NB4 (cell line): Measurements from ENCODE around the gene ZCCHC14.
A peak's percentile ranks its signal among the peaks of the same experiment; 100 is the strongest.

ENCODE experiments used
- DNase-seq: peaks from one replicate; pipeline ENCODE4 v3.0.0; 2010; ENCODE audit warnings: low read depth
- H3K4me3 ChIP-seq: one replicate; pipeline ENCODE4 v1.5.1; 2011; ENCODE audit warnings: mild to moderate bottlenecking, low read depth, low read length, moderate library complexity
- MYC ChIP-seq: IDR thresholded peaks from 2 replicates; pipeline ENCODE4 v1.6.1; 2011; ENCODE audit warnings: low read depth, low read length
- POLR2A ChIP-seq: IDR thresholded peaks from 2 replicates; pipeline ENCODE4 v1.6.1; 2011; ENCODE audit warnings: mild to moderate bottlenecking; ENCODE audit not compliant: insufficient read length; ENCODE audit errors: extremely low read depth
- TF ChIP-seq, protein P1 (sequence below): IDR thresholded peaks from 2 replicates; pipeline ENCODE4 v1.6.1; 2011; ENCODE audit warnings: low read depth, low read length
- TF ChIP-seq, protein P2 (sequence below): IDR thresholded peaks from one replicate; pipeline ENCODE4 v1.5.1; 2012; ENCODE audit warnings: low read depth, low read length

The ZCCHC14 gene

DNA sequence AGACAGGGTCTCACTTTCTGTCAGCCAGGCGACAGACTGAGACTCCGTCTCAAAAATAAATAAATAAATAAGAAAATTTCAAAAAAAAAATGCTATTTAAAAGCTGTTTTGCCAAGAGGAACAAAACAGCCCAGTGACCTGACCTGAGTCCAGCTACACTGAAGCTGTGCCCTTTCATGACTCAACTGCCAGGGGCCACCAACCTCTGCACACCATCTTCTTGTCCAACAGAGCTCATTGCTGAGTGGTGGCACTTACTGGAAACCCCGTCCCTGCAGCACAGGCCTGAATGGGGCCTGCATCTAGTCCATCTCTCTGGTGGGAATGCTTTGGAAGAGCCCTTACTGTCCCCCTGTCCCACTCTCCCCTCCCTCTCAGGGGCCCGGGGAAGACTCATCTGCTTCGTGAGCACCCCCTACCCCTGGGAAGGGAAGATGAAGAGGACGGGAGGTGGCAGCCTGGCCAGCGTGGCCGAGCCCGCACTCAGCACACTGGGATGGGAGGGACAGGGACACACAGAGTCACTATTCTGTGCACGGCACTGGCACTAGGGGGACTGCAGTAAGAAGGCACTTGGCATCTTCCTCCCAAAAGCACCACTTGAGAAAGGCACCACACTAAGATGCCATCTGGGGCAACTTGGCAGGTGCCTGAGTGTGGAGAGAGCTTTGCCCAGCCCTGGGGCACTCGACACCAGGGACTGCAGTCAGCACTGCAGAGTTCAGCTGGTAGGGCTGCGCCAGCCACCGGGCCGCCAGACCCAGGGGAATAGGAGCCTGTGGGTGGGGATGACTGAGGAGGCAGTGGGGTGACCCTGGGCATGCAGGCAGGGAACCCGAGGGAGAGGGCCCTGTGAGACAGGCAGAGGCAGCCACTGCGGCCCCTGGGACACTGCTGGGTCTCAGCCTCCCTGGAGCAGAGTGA lies 122.8 kb downstream of the ZCCHC14 start:
- DNase-seq, result no peak
- TF ChIP-seq POLR2A (no peak), MYC (no peak)
- TF ChIP-seq, protein P1, sequence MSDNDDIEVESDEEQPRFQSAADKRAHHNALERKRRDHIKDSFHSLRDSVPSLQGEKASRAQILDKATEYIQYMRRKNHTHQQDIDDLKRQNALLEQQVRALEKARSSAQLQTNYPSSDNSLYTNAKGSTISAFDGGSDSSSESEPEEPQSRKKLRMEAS, result no peak
- TF ChIP-seq, protein P2, sequence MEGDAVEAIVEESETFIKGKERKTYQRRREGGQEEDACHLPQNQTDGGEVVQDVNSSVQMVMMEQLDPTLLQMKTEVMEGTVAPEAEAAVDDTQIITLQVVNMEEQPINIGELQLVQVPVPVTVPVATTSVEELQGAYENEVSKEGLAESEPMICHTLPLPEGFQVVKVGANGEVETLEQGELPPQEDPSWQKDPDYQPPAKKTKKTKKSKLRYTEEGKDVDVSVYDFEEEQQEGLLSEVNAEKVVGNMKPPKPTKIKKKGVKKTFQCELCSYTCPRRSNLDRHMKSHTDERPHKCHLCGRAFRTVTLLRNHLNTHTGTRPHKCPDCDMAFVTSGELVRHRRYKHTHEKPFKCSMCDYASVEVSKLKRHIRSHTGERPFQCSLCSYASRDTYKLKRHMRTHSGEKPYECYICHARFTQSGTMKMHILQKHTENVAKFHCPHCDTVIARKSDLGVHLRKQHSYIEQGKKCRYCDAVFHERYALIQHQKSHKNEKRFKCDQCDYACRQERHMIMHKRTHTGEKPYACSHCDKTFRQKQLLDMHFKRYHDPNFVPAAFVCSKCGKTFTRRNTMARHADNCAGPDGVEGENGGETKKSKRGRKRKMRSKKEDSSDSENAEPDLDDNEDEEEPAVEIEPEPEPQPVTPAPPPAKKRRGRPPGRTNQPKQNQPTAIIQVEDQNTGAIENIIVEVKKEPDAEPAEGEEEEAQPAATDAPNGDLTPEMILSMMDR, result no peak
- H3K4me3 ChIP-seq, result no peak overlapping the region

DNA sequence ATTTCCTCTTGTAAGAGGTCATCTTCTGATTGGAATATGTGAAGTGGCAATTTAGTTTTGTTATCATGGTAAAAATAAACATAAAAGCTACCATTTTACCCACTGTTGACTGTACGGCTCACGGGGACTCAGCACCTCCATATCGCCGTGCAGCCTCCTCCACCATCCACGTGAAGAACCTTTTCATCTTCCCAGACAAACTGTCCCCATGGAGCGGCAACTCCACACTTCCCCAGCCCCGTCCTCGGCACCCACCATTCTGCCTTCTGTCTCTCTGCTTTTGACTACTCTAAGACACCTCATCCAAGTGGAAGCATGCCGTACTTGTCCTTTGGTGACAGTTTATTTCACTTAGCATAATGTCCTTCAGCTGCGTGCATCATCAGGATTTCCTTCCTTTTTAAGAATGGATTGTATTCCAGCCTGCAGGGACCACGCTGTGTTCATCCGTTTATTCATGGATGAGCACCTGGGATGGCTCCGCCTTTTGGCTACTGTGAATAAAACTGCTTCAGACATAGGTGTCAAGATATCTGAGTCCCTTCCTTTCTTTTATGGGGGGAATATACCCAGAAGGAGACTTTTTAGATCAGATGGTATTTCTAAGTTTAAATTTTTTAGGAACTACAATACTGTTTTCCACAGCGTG lies 123.6 kb downstream of the ZCCHC14 start:
- TF ChIP-seq, protein P1, result no peak
- TF ChIP-seq POLR2A (no peak), MYC (no peak)
- TF ChIP-seq, protein P2, result no peak
- no peak overlapping the region for H3K4me3 ChIP-seq
- no peak for DNase-seq

DNA sequence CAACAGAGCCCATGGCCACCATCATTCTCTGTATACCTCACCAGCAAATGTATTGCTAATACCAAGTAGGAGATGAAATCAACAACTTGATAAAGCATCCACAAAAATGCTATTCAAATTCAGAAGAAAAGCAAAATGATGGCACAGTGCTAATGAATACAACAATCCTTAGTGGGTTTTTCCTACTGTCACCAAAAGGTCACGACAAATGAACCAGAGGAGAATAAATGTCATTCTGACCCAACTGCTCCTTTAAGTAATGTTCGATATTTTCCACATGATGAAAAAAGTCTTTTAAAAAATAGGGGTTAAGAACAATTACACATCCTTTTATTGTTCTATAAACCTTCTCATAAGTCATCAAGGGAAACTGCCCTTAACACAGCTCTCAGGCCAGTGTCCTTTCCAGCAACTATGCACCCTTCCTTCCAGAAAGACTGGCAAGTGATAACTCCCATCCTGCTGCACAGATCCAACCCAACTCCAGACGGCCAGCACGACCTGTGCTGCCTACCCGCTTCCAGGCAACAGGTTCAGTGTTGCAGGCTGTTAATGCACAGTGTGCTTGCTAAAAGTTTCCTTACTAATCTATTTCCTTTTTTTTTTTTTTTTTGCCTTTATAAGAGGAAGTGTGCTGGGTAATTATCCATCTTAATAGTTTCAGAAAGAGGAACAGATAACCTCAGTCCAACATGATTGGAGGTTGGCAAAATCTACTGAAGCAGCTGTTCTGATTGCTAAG lies 124.6 kb downstream of the ZCCHC14 start:
- H3K4me3 ChIP-seq, result no peak overlapping the region
- TF ChIP-seq, protein P1, result no peak
- no peak for TF ChIP-seq MYC
- peak; percentile 52 for DNase-seq

DNA sequence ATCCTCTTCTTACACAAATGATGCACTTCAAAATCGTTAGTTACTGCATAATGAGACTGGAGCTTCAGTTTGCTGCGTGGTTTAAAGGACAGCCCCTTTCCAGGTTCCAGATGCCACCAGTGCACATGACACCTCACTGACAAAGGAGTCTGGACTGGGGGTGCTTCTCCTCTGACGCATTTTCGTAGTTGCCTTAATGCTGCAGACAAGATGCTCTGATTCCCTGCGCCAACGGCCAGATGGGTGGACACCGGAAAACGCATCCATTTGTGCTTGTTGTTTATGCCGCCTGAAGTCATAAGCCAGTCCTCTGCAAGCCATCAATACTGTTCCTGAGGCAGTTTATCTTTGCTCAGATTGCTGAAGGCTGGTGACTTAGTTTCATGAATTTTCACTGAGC lies 125.3 kb downstream of the ZCCHC14 start:
- no peak overlapping the region for H3K4me3 ChIP-seq
- no peak for DNase-seq
- TF ChIP-seq, protein P2, result no peak
- TF ChIP-seq, protein P1, result no peak
- TF ChIP-seq MYC (no peak), POLR2A (no peak)

DNA sequence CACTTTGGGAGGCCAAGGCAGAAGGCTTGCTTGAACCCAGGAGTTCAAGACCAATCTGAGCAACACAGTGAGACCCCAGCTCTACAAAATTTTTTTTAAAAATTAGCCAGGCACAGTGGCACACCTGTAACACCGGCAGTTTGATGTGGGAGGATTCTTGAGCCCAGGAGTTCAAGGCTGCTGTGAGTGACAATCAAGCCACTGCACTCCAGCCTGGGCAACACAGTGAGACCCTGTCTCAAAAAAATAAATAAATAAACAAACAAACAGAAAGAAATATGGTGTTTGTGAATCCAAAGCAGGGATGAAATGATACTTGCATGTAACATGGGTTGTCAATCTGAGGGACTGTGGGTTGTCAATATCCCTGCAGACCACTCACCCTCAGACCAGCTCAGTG lies 125.9 kb downstream of the ZCCHC14 start:
- H3K4me3 ChIP-seq, result no peak overlapping the region
- no peak for DNase-seq
- no peak for TF ChIP-seq POLR2A
- TF ChIP-seq, protein P1, result no peak
- TF ChIP-seq, protein P2, result no peak
- no peak for TF ChIP-seq MYC

DNA sequence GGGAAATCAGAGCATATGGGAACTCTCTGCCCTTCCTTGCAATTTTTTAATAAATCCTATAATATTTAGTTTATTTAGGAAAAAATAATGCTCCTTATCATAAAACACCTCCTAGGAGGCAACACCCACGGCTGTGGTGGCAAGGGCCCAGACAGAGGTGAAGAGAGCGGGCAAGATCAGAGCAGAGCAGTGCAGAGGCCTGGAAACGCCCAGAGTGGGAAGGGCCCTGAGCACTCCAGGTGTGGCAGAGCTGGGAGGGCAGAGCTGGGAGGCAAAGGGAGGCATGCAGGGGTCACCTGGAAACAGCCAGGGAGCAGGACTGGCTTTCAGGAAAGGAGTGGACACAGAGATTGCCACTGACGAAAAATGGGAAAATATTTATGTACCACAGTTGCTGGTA lies 126.5 kb downstream of the ZCCHC14 start:
- DNase-seq, result no peak
- no peak for TF ChIP-seq MYC
- no peak for TF ChIP-seq POLR2A
- TF ChIP-seq, protein P1, result no peak
- H3K4me3 ChIP-seq, result no peak overlapping the region
